HG02588 (cell line): ENCODE results near the gene ADAMTS2.

Experiments
- ATAC-seq: cut with Tn5 transposase; IDR thresholded peaks from one replicate; pipeline ENCODE4 v1.9.1; 2021; ENCODE audit warnings: mild to moderate bottlenecking, moderate library complexity; ENCODE audit not compliant: unreplicated experiment

ADAMTS2 gene

GRCh38 chr5:179134511-179134910, 210.8 kb downstream of the ADAMTS2 start:
- no peak for ATAC-seq

GRCh38 chr5:179132586-179133355, 212.5 kb downstream of the ADAMTS2 start:
- ATAC-seq = no peak

- ATAC-seq = no peak
Observed at GRCh38 chr5:179131886-179132585, 213.2 kb downstream of the ADAMTS2 start.

- no peak for ATAC-seq
Observed at GRCh38 chr5:179131321-179131835, 213.9 kb downstream of the ADAMTS2 start.

GRCh38 chr5:179130101-179130681, 215.1 kb downstream of the ADAMTS2 start:
- no peak for ATAC-seq

- ATAC-seq = no peak
Observed at GRCh38 chr5:179129607-179130071, 215.6 kb downstream of the ADAMTS2 start.

- ATAC-seq = no peak
Observed at GRCh38 chr5:179128976-179129375, 216.3 kb downstream of the ADAMTS2 start.

GRCh38 chr5:179128041-179128365, 217.3 kb downstream of the ADAMTS2 start:
- ATAC-seq = no peak

GRCh38 chr5:179127136-179128040, 217.9 kb downstream of the ADAMTS2 start:
- no peak for ATAC-seq

GRCh38 chr5:179126506-179126991, 218.7 kb downstream of the ADAMTS2 start:
- ATAC-seq = no peak

GRCh38 chr5:179125789-179126505, 219.3 kb downstream of the ADAMTS2 start:
- no peak for ATAC-seq

GRCh38 chr5:179124853-179125788, 220.1 kb downstream of the ADAMTS2 start:
- ATAC-seq = no peak

GRCh38 chr5:179124273-179124852, 220.9 kb downstream of the ADAMTS2 start:
- no peak for ATAC-seq

- ATAC-seq = no peak
Observed at GRCh38 chr5:179123491-179124272, 221.6 kb downstream of the ADAMTS2 start.

- no peak for ATAC-seq
Observed at GRCh38 chr5:179123109-179123426, 222.2 kb downstream of the ADAMTS2 start.

- no peak for ATAC-seq
Observed at GRCh38 chr5:179122411-179123108, 222.7 kb downstream of the ADAMTS2 start.

- no peak for ATAC-seq
Observed at GRCh38 chr5:179121667-179122111, 223.6 kb downstream of the ADAMTS2 start.
